ENCODE data around the gene ASPRV1.
"Not testable (repeated sequence)": the region's sequence is repeated elsewhere in the genome, so short reads cannot be mapped to it uniquely, and the experiment has no call there.

The ASPRV1 gene

DNA sequence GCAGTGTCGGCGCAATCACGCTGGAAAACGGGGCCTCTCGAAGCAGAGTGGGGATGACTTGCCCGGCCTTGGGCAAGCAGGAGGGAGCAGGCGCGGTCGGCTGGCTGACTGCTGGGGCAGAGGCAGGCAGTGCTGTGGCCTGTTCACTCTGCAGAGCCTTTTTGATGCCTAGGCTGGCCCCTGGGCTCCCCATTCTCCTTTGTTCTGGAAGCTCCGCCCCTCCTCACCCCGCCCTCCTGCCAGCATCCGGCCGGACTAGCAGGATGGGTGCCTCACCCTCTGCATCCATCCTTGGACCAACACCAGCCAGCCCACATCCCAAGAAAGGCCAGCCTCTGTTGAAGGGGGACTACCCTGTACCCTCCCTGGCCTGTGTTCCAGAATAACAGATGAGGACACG is at the start of gene ASPRV1:
TSS of gene ASPRV1 (minus strand) at position 136 of the 400 bp plus-strand sequence. CDS start 195 bp downstream, outside the sequence.
- DNase-seq = no peak

- DNase-seq = no peak
Measured at GRCh38 chr2:70010576-70011111, 49.2 kb upstream of the ASPRV1 start.

GRCh38 chr2:70009762-70010575 is 48.5 kb upstream of the ASPRV1 start:
- peak in 1 of 2 experiments; percentile 3 for DNase-seq

DNA sequence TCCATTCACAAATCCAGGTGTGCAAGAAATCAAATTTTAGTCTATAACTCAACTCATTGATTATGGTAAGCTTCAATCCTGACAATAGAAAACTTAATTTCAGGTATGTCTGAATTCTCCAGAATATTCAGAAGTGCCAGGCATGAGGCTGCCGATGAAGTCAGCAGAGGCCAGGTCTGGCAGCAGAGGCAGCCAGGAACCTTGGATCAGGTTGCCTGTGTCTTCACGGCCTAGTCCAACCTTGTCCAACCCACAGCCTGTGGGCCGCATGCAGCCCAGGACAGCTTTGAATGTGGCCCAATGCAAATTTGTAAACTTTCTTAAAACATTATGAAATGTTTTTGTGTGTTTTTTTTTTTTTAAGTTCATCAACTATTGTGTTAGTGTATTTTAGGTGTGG is 46.9 kb upstream of the ASPRV1 start:
- DNase-seq = no peak

DNA sequence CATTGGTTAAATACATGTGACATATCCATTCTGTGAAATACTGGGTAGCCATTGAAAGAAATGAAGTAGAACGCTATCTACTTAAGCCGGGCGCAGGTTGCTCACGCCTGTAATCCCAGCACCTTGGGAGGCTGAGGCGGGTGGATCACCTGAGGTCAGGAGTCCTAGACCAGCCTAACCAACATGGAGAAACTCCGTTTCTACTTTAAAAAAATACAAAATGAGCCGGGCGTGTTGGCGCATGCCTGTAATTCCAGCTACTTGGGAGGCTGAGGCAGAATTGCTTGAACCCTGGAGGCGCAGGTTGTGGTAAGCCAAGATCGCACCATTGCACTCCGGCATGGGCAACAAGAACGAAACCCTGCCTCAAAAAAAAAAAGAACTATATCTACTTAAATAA is 45.7 kb upstream of the ASPRV1 start:
- DNase-seq = no peak

DNA sequence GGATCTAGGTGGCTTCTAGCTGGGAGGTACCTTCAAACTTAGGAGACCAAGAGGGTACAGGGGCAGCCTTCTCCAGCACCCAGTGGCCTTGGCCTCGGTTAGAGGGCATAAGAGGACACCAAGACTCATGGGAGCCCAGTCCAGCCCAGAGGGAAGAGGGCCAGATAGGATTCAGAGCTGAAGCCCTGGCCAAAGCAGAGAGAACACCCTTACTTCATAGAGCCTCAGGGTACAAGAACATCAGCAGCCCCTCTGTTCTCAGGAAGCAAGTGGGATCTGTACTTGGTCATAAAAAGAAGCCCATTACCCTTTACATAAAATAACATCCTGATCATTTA is 45.0 kb upstream of the ASPRV1 start:
- DNase-seq = no peak

- DNase-seq = no peak
Measured at GRCh38 chr2:70005752-70006446, 44.5 kb upstream of the ASPRV1 start.

- no peak for DNase-seq
Measured at GRCh38 chr2:70005216-70005615, 43.8 kb upstream of the ASPRV1 start.

GRCh38 chr2:70003093-70003830 is 41.8 kb upstream of the ASPRV1 start:
- DNase-seq = no peak

- DNase-seq = no peak
Measured at GRCh38 chr2:70002241-70002899, 40.9 kb upstream of the ASPRV1 start.

GRCh38 chr2:70000529-70000928 is 39.1 kb upstream of the ASPRV1 start:
- DNase-seq = not testable (repeated sequence)

GRCh38 chr2:69998761-69999160 is 37.3 kb upstream of the ASPRV1 start:
- no peak for DNase-seq

DNA sequence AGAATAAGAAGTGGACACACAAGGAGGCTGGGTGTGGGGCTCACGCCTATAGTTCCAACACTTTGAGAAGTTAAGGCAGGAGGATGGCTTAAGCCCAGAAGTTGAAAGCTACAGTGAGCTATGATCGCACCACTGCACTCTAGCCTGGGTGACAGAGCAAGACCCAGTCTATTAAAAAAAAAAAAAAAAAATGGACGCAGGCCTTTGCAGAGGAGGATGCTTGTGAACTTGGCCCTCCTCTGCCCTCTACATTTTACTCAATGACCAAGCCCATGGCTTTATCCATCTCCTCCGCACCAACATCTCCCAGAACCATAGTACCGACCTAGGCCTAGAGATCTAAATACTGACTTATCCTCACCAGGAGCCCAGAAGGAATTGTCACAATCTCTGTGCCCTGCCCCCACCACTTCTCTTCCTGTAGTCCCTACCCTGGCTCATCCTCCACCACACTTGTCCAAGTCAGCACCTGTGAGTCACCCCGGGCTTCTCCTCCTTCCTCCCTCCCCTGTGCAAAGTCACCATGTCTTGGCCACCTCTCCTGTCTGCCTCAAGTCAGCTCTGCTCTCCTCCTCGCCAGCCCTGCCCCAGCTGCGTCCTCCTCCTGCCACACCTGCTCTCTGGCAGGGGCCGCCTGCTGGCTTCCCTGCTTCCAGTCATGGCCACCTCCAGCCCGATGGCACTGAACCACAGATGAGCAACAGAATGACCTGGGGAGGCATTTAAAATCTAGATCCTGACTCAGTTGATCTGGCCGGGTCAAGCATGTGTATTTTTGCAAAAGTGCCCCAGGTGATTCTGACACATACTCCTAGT is 35.8 kb upstream of the ASPRV1 start:
- no peak for DNase-seq

DNA sequence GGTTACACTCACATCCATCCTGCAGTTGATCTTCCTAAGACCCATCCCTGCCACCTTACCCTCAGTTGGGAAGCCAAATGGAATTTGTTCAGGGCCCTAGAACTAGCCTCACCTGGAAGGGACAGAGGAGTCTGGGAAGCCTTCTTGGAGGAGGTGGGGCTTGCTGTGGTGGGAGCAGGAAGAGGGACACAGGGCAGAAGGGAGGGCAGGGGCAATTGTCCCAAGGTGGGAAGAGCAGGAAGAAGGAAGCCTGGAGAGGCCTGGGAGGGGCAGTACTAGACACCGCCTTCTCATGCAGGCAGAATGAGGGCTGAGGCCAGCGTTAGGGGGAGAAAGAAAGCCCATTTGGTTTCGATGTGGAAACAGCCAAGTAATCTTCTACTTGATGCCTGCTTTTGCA is 34.1 kb upstream of the ASPRV1 start:
- no peak for DNase-seq

DNA sequence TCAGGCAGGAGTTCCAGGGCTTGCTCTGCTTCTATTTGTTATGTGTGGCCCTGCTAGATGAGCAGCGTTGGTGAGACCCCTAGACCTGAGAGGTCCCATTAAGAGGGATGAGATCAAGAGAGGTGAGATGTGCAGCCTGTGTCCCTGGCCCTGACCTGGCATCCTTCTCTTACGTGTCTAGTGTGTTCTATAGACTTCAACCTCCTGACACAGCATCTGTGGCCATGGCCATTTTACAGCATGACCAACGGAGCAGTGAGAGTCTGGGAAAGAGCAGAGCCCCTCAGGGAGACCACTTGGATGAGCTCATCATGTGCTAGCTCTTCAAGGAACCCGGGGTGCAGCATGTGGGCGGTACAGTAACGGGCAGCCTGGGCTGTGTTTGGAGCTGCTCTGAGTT is 32.7 kb upstream of the ASPRV1 start:
- no peak for DNase-seq

GRCh38 chr2:69993708-69994107 is 32.3 kb upstream of the ASPRV1 start:
- DNase-seq = no peak

DNA sequence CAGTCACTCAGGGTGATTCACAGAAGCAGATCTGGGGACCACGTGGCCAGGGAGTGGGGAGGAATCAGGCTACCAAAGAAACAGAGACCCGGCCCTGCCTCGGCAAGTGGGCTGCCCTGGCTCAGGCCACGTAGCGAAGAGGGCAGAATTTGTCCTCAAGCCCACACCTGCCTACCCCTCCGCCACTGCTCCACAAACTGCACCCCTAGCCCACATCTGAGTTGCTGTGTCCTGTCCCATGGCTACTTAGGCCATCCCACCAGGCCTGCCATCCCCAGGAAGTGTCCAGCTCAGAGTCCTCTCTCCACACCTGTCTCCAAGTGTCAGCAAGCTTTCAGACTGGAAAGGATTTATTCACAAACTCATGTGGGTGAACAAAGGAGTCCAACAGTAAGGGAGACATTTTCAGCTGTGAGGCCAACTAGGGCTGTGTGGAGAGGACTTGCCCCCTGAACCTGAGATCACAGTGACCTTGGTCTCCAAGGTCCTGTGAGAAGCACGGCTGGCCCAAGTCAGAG is 31.7 kb upstream of the ASPRV1 start:
- no peak for DNase-seq

DNA sequence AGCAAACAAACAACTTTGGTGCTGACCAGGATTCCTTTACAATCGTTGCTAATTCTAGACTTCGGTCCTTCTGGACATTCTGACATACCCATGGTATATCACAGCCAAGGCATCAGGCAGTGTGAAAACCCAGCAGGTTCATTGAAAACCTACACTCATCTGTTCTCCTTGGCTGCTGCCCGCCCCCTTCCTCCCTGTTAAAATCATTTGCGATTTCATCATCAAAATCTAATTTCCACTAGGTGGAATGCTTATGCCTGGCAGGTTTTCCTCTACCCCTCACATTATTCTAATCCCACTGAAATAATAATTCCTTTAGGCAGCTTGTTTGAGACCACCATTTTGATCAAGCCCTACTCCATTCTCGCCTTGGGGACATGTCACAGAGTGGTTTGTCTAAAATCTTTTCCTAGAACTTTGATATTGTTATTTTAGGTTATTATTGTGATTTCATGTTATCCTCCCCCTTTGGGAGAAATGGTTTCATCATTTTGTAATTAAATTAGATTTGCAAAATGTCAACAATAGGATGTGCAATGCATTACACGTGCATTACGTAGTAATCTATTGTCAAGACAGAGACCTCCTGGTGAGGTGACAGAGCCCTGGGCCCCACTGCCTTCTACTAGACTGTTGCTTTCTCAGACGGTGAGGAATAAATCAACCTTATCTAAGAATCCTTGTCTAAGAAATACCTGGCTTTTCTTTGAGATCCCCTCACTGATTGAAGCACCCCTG is 31.0 kb upstream of the ASPRV1 start:
- DNase-seq = no peak

- DNase-seq = no peak
Measured at GRCh38 chr2:69989441-69990105, 28.1 kb upstream of the ASPRV1 start.

DNA sequence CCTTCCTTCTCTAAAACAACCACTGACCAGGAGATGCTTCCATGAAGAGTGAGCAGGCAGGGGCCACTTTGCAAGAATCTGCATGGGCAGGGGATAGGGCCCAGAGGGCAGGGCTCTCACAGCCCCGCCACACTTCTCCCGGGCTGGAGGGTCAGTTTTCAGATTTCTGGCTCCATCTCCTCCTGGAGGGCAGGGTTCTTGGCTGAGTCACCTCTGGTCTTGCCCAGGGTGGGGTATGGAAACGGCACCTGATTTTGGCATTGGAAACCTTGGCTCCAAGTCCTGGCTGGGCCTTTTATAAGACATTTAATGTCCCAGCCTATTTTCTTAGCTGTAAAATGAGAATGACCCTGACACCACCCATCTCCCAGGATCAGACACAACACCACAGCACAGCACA is 27.6 kb upstream of the ASPRV1 start:
- DNase-seq = no peak

Data from NCI-H2081 (cell line).